ENCODE measurements around the gene GPATCH2.

- TF ChIP-seq, protein P1, sequence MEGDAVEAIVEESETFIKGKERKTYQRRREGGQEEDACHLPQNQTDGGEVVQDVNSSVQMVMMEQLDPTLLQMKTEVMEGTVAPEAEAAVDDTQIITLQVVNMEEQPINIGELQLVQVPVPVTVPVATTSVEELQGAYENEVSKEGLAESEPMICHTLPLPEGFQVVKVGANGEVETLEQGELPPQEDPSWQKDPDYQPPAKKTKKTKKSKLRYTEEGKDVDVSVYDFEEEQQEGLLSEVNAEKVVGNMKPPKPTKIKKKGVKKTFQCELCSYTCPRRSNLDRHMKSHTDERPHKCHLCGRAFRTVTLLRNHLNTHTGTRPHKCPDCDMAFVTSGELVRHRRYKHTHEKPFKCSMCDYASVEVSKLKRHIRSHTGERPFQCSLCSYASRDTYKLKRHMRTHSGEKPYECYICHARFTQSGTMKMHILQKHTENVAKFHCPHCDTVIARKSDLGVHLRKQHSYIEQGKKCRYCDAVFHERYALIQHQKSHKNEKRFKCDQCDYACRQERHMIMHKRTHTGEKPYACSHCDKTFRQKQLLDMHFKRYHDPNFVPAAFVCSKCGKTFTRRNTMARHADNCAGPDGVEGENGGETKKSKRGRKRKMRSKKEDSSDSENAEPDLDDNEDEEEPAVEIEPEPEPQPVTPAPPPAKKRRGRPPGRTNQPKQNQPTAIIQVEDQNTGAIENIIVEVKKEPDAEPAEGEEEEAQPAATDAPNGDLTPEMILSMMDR (IDR thresholded peaks at IDR 0.05), result no peak
- no peak for TF ChIP-seq REST (IDR thresholded peaks at IDR 0.05; ENCODE audit: insufficient read depth in 1 of 2, low read depth in 2 of 2, low read length in 1 of 2)
These were observed 173.9 kb downstream of the GPATCH2 start for GRCh38 chr1:217457016-217457415.
